MCF 10A (cell line): ENCODE data around the gene ASB4. TPM values are rescaled to one million over a fixed set of nuclear protein-coding genes. Genes with fewer than 3 reads are reported as not detected.
A peak's percentile ranks its signal among the peaks of the same experiment; 100 is the strongest.

Experiments used
- Bru-seq: library from RNA; stranded (reverse); fragments of 400-500 nt; gene quantifications from one replicate; lab custom pipeline; 2021; lab: Mats Ljungman, UMichigan
- BruChase-seq, 2 experiments: library from RNA; stranded (reverse); fragments of 400-500 nt; gene quantifications; one replicate each; lab custom pipeline; 2021; lab: Mats Ljungman, UMichigan
- BruUV-seq: library from RNA; stranded (reverse); fragments of 400-500 nt; replicated peaks from 2 replicates; lab custom pipeline; 2021; lab: Mats Ljungman, UMichigan
- CTCF ChIA-PET: fragments of 300-600 bp; sonication (Branson Sonifier 250); formaldehyde crosslinking; extraction: SDS; loops from one replicate; lab custom pipeline; 2021; ENCODE audit warnings: antibody characterized with exemption, inconsistent platforms; lab: Yijun Ruan, JAX
- POLR2A ChIA-PET: fragments of 300-600, 350-650 bp; sonication (Branson Sonifier 250); formaldehyde crosslinking; extraction: SDS; loops from one replicate; lab custom pipeline; 2020; ENCODE audit warnings: antibody characterized with exemption, inconsistent platforms; lab: Yijun Ruan, JAX
- DNase-seq: peaks from one replicate; pipeline ENCODE4 v3.0.0-alpha.2; 2018; ENCODE audit not compliant: unreplicated experiment
- H3K27ac Mint-ChIP-seq: one replicate; pipeline ENCODE4 v1.8.0; 2022; ENCODE audit warnings: mild to moderate bottlenecking, low read depth, mixed read lengths; ENCODE audit not compliant: unreplicated experiment
- H3K27me3 Mint-ChIP-seq: one replicate; pipeline ENCODE4 v1.8.0; 2022; ENCODE audit warnings: mixed read lengths; ENCODE audit not compliant: insufficient read depth, unreplicated experiment
- H3K36me3 Mint-ChIP-seq: one replicate; pipeline ENCODE4 v1.8.0; 2022; ENCODE audit warnings: mild to moderate bottlenecking, moderate library complexity, mixed read lengths; ENCODE audit not compliant: insufficient read depth, unreplicated experiment
- H3K4me1 Mint-ChIP-seq: one replicate; pipeline ENCODE4 v1.8.0; 2022; ENCODE audit warnings: mixed read lengths; ENCODE audit not compliant: insufficient read depth, unreplicated experiment
- H3K4me3 Mint-ChIP-seq: one replicate; pipeline ENCODE4 v1.8.0; 2022; ENCODE audit warnings: mild to moderate bottlenecking, moderate library complexity, mixed read lengths; ENCODE audit not compliant: unreplicated experiment
- H3K9me3 Mint-ChIP-seq: one replicate; pipeline ENCODE4 v1.8.0; 2022; ENCODE audit warnings: mixed read lengths; ENCODE audit not compliant: unreplicated experiment
- CTCF ChIP-seq: fragments of 200-600 bp; IDR thresholded peaks from one replicate; pipeline ENCODE4 v1.8.0; 2022; ENCODE audit warnings: antibody characterized with exemption, mild to moderate bottlenecking; ENCODE audit not compliant: unreplicated experiment
- intact Hi-C: fragments of 100-400 bp; cut with micrococcal nuclease; formaldehyde crosslinking; loops from 2 replicates; pipeline ENCODE4 v1.14.1; 2022
- long read RNA-seq: library from polyadenylated mRNA; stranded (forward); transcript quantifications from one replicate; pipeline ENCODE4 v2.0.0, GENCODE V29; 2022
- total RNA-seq: library from RNA; stranded (reverse); gene quantifications from 2 replicates; pipeline ENCODE4 v1.2.3, GENCODE V29; 2022

The ASB4 gene
- not detected in 2 replicates for total RNA-seq
- Bru-seq, nascent RNA, result percentile 6 among the genes with signal in this experiment
- percentile 8 among the genes with signal in this experiment for BruChase-seq, experiment 1, labeled RNA remaining after a 6-hour chase
- percentile 5 among the genes with signal in this experiment for BruChase-seq, experiment 2, labeled RNA remaining after a 2-hour chase
- long read RNA-seq, result 0 reads

GRCh38 chr7:95485391-95486123 is at the start of gene ASB4:
Gene ASB4, plus strand, starts transcription at chr7:95485943. Its CDS starts 29 bp downstream, at chr7:95485972.
- no peak within 1 kb of the TSS for H3K4me3 Mint-ChIP-seq
- no peaks in the 10 kb centered on the region for H3K36me3 Mint-ChIP-seq
- BruUV-seq, result no TSS peak
- ChIA-PET POLR2A (no interaction called here), CTCF (interaction anchor here (0.7 to 2.3 kb wide), 8 partner anchors 9 to 1049 kb away, joined by 3 to 18 read pairs (median 6); no protein-coding TSS in a partner anchor)
- no peaks in the 10 kb centered on the region for H3K9me3 Mint-ChIP-seq
- no peaks in the 10 kb centered on the region for H3K27me3 Mint-ChIP-seq
- no peak for TF ChIP-seq CTCF
- H3K27ac Mint-ChIP-seq, result no peak within 1 kb of the TSS
- DNase-seq, result no peak
- H3K4me1 Mint-ChIP-seq, result no peaks in the 10 kb centered on the region
- intact Hi-C loops, result no loop called here

GRCh38 chr7:95436407-95436806 is 49.3 kb upstream of the ASB4 start:
- Mint-ChIP-seq H3K27ac (peak overlapping the region; percentile 96), H3K9me3 (no peaks in the 10 kb centered on the region), H3K4me1 (peaks cover 54% of the 10 kb centered on the region), H3K27me3 (no peaks in the 10 kb centered on the region), H3K36me3 (peaks cover 15% of the 10 kb centered on the region), H3K4me3 (peak overlapping the region; percentile 77)
- no peak for TF ChIP-seq CTCF
- peak; percentile 69 for DNase-seq
- intact Hi-C loops, result loop anchor here (10.0 kb wide), 1 partner anchor 1432 kb away; the partner anchor contains the start of gene BET1
- POLR2A ChIA-PET, result interaction anchor here (0.5 to 3.5 kb wide), 7 partner anchors 7 to 163 kb away, joined by 3 to 26 read pairs (median 4); no protein-coding TSS in a partner anchor
- CTCF ChIA-PET, result interaction anchor here (0.7 to 4.3 kb wide), 4 partner anchors 12 to 170 kb away, joined by 3 to 27 read pairs (median 3); no protein-coding TSS in a partner anchor
- no TSS peak for BruUV-seq

- H3K4me3 Mint-ChIP-seq, result no peak overlapping the region
- no peaks in the 10 kb centered on the region for H3K27me3 Mint-ChIP-seq
- H3K4me1 Mint-ChIP-seq, result peaks cover 43% of the 10 kb centered on the region
- no peak for TF ChIP-seq CTCF
- H3K9me3 Mint-ChIP-seq, result no peaks in the 10 kb centered on the region
- BruUV-seq, result no TSS peak
- CTCF ChIA-PET, result no interaction called here
- POLR2A ChIA-PET, result no interaction called here
- H3K27ac Mint-ChIP-seq, result no peak overlapping the region
- intact Hi-C loops, result no loop called here
- no peak for DNase-seq
- no peaks in the 10 kb centered on the region for H3K36me3 Mint-ChIP-seq
These were observed 45.2 kb upstream of the ASB4 start for GRCh38 chr7:95440394-95441038.
